Transverse colon (tissue), 3 donors: Measurements from ENCODE around the gene SEC61A1.

Source experiments
- CTCF ChIP-seq, 5 experiments: fragments of 200-600 bp in 3 of 5; fragments of 450-650 bp in 2 of 5; sonication (generic) in 3 of 5; IDR thresholded peaks; 1 replicate in 2 of 5; 2 replicates in 3 of 5; pipeline ENCODE4 v1.5.1; 2016 to 2017; ENCODE audit warnings: antibody characterized with exemption in 5 of 5, inconsistent platforms in 3 of 5, mild to moderate bottlenecking in 2 of 5, moderate library complexity in 1 of 5
- POLR2A ChIP-seq: fragments of 450-650 bp; IDR thresholded peaks from one replicate; pipeline ENCODE4 v1.6.1; 2016; ENCODE audit warnings: antibody characterized with exemption, mild to moderate bottlenecking, moderate library complexity

GRCh38 chr3:128069271-128069670 is 17.0 kb downstream of the SEC61A1 start:
- TF ChIP-seq POLR2A: no peak
- no peak for TF ChIP-seq CTCF (IDR thresholded peaks at IDR 0.05)
